ENCODE measurements around the gene TRIM38. TPM values are rescaled to one million over a fixed set of nuclear protein-coding genes. Genes with fewer than 3 reads are reported as not detected.
"Not testable (repeated sequence)": the region's sequence is repeated elsewhere in the genome, so short reads cannot be mapped to it uniquely, and the experiment has no call there.

Gene TRIM38
- total RNA-seq, 2 experiments from 2014 or later, result 24.9 TPM

DNA sequence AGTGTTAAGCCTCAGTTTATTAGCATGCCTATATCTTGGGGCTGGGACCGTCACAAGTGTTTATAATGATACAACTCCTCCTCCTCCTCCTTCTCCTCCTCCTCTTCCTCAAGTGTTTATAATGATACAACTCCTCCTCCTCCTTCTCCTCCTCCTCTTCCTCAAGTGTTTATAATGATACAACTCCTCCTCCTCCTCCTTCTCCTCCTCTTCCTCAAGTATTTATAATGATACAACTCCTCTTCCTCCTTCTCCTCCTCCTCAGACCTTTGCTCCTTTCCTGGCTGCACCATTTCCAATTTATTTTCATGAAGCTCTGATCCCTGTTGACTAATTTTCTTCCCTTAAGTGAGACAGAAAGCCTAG is 44.3 kb downstream of the TRIM38 start:
- H3K4me1 Mint-ChIP-seq; H3K36me3 Mint-ChIP-seq (ENCODE audit: low read depth); intact Hi-C loops (cut with DNase I, micrococcal nuclease); H3K27ac Mint-ChIP-seq; H3K9me3 Mint-ChIP-seq (ENCODE audit: low read depth); ATAC-seq; H3K4me3 Mint-ChIP-seq; H3K27me3 Mint-ChIP-seq; POLR2A ChIA-PET; DNase-seq: not testable (repeated sequence)
- CTCF ChIA-PET, result interaction anchor here (1.0 to 2.2 kb wide), 5 partner anchors 9 to 405 kb away, joined by 3 to 9 read pairs (median 4); no protein-coding TSS in a partner anchor

DNA sequence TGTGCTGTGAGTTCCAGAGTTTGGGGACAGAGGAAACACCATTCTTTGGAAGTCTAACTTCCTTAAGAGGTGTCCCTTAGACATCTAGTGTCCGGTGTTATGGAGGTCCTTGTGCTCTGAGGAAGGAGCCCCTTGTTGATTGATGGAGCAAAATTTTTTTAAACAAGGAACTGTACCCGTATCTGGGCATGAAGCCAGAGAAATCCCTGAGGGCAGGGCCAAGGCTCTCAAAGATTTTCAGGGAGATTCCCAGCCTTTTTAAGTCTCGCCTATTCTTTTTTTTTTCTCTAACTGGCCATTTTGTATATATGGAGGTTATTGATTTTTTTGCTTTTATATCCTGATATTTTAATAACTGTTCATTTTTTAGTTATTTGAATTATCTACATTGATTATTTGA is 45.9 kb downstream of the TRIM38 start:
- no peak for ATAC-seq
- ChIA-PET CTCF (interaction anchor here (1.4 kb wide), 1 partner anchor 16 kb away, joined by 3 read pairs; no protein-coding TSS in a partner anchor), POLR2A (no interaction called here)
- no peak for DNase-seq
- Mint-ChIP-seq H3K27ac (no peak overlapping the region), H3K4me3 (no peak overlapping the region), H3K36me3 (ENCODE audit: low read depth) (peaks cover 4% of the 10 kb centered on the region), H3K4me1 (peaks cover 3% of the 10 kb centered on the region), H3K27me3 (no peaks in the 10 kb centered on the region), H3K9me3 (ENCODE audit: low read depth) (no peaks in the 10 kb centered on the region)
- intact Hi-C loops (cut with DNase I, micrococcal nuclease), result no loop called here

GRCh38 chr6:26009817-26010216 is 47.2 kb downstream of the TRIM38 start:
- Mint-ChIP-seq H3K27ac (no peak overlapping the region), H3K4me3 (no peak overlapping the region), H3K27me3 (no peaks in the 10 kb centered on the region), H3K4me1 (peaks cover 3% of the 10 kb centered on the region), H3K9me3 (ENCODE audit: low read depth) (no peaks in the 10 kb centered on the region), H3K36me3 (ENCODE audit: low read depth) (no peaks in the 10 kb centered on the region)
- ChIA-PET POLR2A (interaction anchor here (0.5 kb wide), 1 partner anchor 1440 kb away, joined by 3 read pairs; no protein-coding TSS in a partner anchor), CTCF (interaction anchor here (0.9 to 1.9 kb wide), 3 partner anchors 16 to 21 kb away, joined by 3 to 5 read pairs (median 3); no protein-coding TSS in a partner anchor)
- ATAC-seq, result no peak
- intact Hi-C loops (cut with DNase I, micrococcal nuclease), result no loop called here
- no peak for DNase-seq

GRCh38 chr6:26012061-26012460 is 49.5 kb downstream of the TRIM38 start:
- H3K27ac Mint-ChIP-seq, result no peak overlapping the region
- no peaks in the 10 kb centered on the region for H3K36me3 Mint-ChIP-seq (ENCODE audit: low read depth)
- H3K4me3 Mint-ChIP-seq, result no peak overlapping the region
- ATAC-seq (no peak), DNase-seq (no peak)
- CTCF ChIA-PET, result interaction anchor here (0.6 to 1.5 kb wide), 3 partner anchors 9 to 385 kb away, joined by 3 to 4 read pairs (median 3); no protein-coding TSS in a partner anchor
- H3K27me3 Mint-ChIP-seq, result no peaks in the 10 kb centered on the region
- intact Hi-C loops (cut with DNase I, micrococcal nuclease), result no loop called here
- no peaks in the 10 kb centered on the region for H3K9me3 Mint-ChIP-seq (ENCODE audit: low read depth)
- H3K4me1 Mint-ChIP-seq, result peaks cover 5% of the 10 kb centered on the region
- POLR2A ChIA-PET, result interaction anchor here (1.1 kb wide), 1 partner anchor 9 kb away, joined by 4 read pairs; a partner anchor contains a TSS

DNA sequence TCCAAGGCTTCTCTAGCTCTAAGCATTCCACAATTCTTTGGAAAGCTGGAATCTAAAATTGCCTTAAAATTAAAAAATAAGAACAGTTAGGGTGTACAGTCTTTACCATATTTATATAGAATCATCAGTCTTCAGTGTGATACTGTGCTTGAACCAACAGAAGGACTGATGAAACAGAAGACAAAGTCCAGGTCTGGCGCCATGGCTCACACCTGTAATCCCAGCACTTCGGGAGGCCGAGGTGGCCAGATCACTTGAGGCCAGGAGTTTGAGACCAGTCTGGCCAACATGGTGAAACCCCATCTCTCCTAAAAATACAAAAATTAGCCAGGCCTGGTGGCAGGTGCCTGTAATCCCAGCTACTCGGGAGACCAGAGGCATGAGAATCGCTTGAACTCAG is 51.8 kb downstream of the TRIM38 start:
- peaks cover 17% of the 10 kb centered on the region for H3K4me1 Mint-ChIP-seq
- intact Hi-C loops (cut with DNase I, micrococcal nuclease); DNase-seq; H3K9me3 Mint-ChIP-seq (ENCODE audit: low read depth); H3K27ac Mint-ChIP-seq; POLR2A ChIA-PET; H3K36me3 Mint-ChIP-seq (ENCODE audit: low read depth); H3K27me3 Mint-ChIP-seq; H3K4me3 Mint-ChIP-seq; ATAC-seq: not testable (repeated sequence)
- CTCF ChIA-PET, result interaction anchor here (4.2 kb wide), 1 partner anchor 12 kb away, joined by 21 read pairs; a partner anchor contains a TSS

DNA sequence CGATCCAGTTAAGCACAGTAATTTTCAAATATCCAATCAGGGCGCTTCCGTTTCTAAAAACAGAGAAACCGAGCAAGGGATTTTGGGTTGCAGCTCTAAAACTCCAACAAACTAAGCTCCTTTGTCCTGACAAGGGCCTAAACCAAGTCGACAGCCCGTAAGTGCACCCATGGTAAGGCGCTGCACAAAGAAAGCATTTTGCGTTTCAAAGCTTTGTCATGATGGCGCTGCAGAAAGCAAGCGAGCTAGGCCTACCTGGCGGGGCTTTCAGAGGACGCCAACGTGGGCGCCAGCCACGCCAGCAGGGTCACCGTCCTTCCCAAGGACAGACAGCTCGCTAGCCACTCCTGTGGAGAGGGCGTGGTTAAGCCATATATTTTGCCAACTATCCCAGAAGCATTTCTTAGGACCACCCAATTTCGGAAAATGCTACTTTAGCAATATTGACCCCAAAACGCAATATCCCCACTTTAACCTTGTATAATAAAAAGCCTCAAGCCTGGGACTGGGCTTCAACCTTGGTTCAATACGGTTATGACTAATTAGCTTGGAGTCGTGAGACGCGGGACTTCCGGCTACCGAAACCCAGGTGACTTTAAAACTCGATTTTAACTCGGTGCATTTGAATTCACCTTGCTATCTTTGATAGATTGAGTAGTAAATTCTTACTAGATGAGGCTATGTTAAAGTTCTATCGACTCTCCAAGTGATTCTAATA is 53.8 kb downstream of the TRIM38 start:
- ChIA-PET POLR2A (interaction anchor here (0.5 to 2.6 kb wide), 8 partner anchors 9 to 96 kb away, joined by 3 to 23 read pairs (median 4); a partner anchor contains a TSS), CTCF (interaction anchor here (1.0 to 4.2 kb wide), 8 partner anchors 10 to 71 kb away, joined by 3 to 48 read pairs (median 10); partner anchors contain the start of gene HFE)
- ATAC-seq (no peak), DNase-seq (no peak)
- Mint-ChIP-seq H3K9me3 (ENCODE audit: low read depth) (peaks cover 5% of the 10 kb centered on the region), H3K27me3 (no peaks in the 10 kb centered on the region), H3K4me1 (peaks cover 21% of the 10 kb centered on the region), H3K36me3 (ENCODE audit: low read depth) (peaks cover 7% of the 10 kb centered on the region), H3K27ac (peak overlapping the region; percentile 85), H3K4me3 (peak overlapping the region; percentile 72)
- intact Hi-C loops (cut with DNase I, micrococcal nuclease), result loop anchor here in 1 of 2 experiments (5.0 kb wide), 1 partner anchor 39 kb away; no protein-coding TSS in a partner anchor

GRCh38 chr6:26016963-26017631 is 54.5 kb downstream of the TRIM38 start:
- Mint-ChIP-seq H3K27ac (peak overlapping the region; percentile 85), H3K9me3 (ENCODE audit: low read depth) (peaks cover 5% of the 10 kb centered on the region), H3K27me3 (no peaks in the 10 kb centered on the region), H3K4me3 (peak overlapping the region; percentile 72), H3K4me1 (peaks cover 27% of the 10 kb centered on the region), H3K36me3 (ENCODE audit: low read depth) (peaks cover 7% of the 10 kb centered on the region)
- CTCF ChIA-PET, result interaction anchor here (0.6 to 4.2 kb wide), 14 partner anchors 9 to 133 kb away, joined by 3 to 48 read pairs (median 3); partner anchors contain the start of gene HFE
- DNase-seq (peak; percentile 16), ATAC-seq (no peak)
- POLR2A ChIA-PET, result interaction anchor here (0.5 to 2.6 kb wide), 15 partner anchors 9 to 209 kb away, joined by 3 to 24 read pairs (median 4); partner anchors contain the start of gene TRIM38
- intact Hi-C loops (cut with DNase I, micrococcal nuclease), result loop anchor here (1.0 to 5.0 kb wide), 3 partner anchors 25 to 55 kb away; partner anchors contain the start of gene TRIM38 (in 1 of the 2)

- Mint-ChIP-seq H3K4me1 (peaks cover 32% of the 10 kb centered on the region), H3K4me3 (peak overlapping the region; percentile 72), H3K27ac (peak overlapping the region; percentile 85), H3K36me3 (ENCODE audit: low read depth) (peaks cover 7% of the 10 kb centered on the region), H3K27me3 (no peaks in the 10 kb centered on the region), H3K9me3 (ENCODE audit: low read depth) (peaks cover 5% of the 10 kb centered on the region)
- ATAC-seq (peak; percentile 38), DNase-seq (peak; percentile 93)
- POLR2A ChIA-PET, result interaction anchor here (0.6 to 2.6 kb wide), 12 partner anchors 8 to 209 kb away, joined by 3 to 24 read pairs (median 4); partner anchors contain the start of gene TRIM38
- intact Hi-C loops (cut with DNase I, micrococcal nuclease), result loop anchor here (1.0 to 5.0 kb wide), 3 partner anchors 25 to 55 kb away; partner anchors contain the start of gene TRIM38 (in 1 of the 2)
- CTCF ChIA-PET, result interaction anchor here (0.6 to 4.2 kb wide), 13 partner anchors 9 to 134 kb away, joined by 3 to 48 read pairs (median 3); partner anchors contain the start of gene HFE
These were observed 55.0 kb downstream of the TRIM38 start for GRCh38 chr6:26017632-26017966.

DNA sequence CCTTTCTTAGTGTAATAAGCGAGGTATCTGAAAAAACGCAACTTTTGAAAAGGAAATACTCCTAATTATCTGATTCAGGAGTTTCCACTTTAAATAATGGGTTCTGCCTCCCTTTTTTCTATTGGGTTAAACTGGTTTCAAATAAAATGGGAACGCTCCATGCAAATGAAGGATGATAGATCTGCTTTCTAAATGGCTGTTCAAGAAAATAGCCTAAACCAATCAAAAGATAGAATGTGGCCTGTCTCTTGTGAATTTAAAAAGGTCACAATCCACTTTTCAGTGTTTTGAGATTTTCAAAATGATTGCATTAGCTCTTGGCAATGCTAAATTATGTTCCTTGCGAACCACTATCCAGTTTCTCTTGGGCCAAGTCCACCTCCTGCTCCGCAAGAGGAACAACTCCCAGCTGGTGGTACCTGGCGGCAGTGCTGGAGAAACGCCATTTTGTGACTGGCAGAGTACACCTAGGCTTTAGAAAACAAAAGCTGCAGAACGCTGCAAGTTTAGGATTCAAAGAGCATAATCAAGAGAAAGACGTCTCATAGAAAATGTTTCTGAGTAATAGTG is 56.7 kb downstream of the TRIM38 start:
- peaks cover 32% of the 10 kb centered on the region for H3K4me1 Mint-ChIP-seq
- peak overlapping the region; percentile 80 for H3K27ac Mint-ChIP-seq
- ChIA-PET POLR2A (interaction anchor here (0.8 to 4.5 kb wide), 7 partner anchors 12 to 1874 kb away, joined by 3 to 179 read pairs (median 23); a partner anchor contains a TSS), CTCF (interaction anchor here (1.0 to 3.9 kb wide), 3 partner anchors 13 to 27 kb away, joined by 3 to 31 read pairs (median 16); a partner anchor contains a TSS)
- H3K36me3 Mint-ChIP-seq (ENCODE audit: low read depth), result peaks cover 7% of the 10 kb centered on the region
- ATAC-seq (no peak), DNase-seq (no peak)
- H3K27me3 Mint-ChIP-seq, result no peaks in the 10 kb centered on the region
- H3K4me3 Mint-ChIP-seq, result peak overlapping the region; percentile 94
- intact Hi-C loops (cut with DNase I, micrococcal nuclease), result loop anchor here in 1 of 2 experiments (5.0 kb wide), 1 partner anchor 42 kb away; no protein-coding TSS in a partner anchor
- peaks cover 5% of the 10 kb centered on the region for H3K9me3 Mint-ChIP-seq (ENCODE audit: low read depth)

- ChIA-PET CTCF (interaction anchor here (0.8 to 3.9 kb wide), 5 partner anchors 12 to 28 kb away, joined by 3 to 31 read pairs (median 5); a partner anchor contains a TSS), POLR2A (interaction anchor here (0.6 to 4.5 kb wide), 19 partner anchors 12 to 1873 kb away, joined by 3 to 179 read pairs (median 5); partner anchors contain the start of gene TRIM38)
- Mint-ChIP-seq H3K27me3 (no peaks in the 10 kb centered on the region), H3K4me1 (peaks cover 33% of the 10 kb centered on the region), H3K27ac (peak overlapping the region; percentile 80), H3K4me3 (peak overlapping the region; percentile 94), H3K36me3 (ENCODE audit: low read depth) (peaks cover 7% of the 10 kb centered on the region), H3K9me3 (ENCODE audit: low read depth) (peaks cover 5% of the 10 kb centered on the region)
- ATAC-seq (no peak), DNase-seq (no peak)
- intact Hi-C loops (cut with DNase I, micrococcal nuclease), result loop anchor here (2.0 to 10.0 kb wide), 4 partner anchors 43 to 1815 kb away; partner anchors contain the start of gene TRIM38 (in 1 of the 2)
These were observed 57.3 kb downstream of the TRIM38 start for GRCh38 chr6:26019967-26020328.
